SKM-1 treated with dmso at 0.1 percent for 144 hours (cell line): Measurements from ENCODE around the gene GAB2.
A peak's percentile ranks its signal among the peaks of the same experiment; 100 is the strongest.
"Not testable (repeated sequence)": the region's sequence is repeated elsewhere in the genome, so short reads cannot be mapped to it uniquely, and the experiment has no call there.

ENCODE experiments used
- DNase-seq: peaks from one replicate; lab custom pipeline; 2025; ENCODE audit not compliant: unreplicated experiment; lab: John Stamatoyannopoulos, UW

The GAB2 gene

GRCh38 chr11:78190374-78190773 lies 227.2 kb downstream of the GAB2 start:
- no peak for DNase-seq

DNA sequence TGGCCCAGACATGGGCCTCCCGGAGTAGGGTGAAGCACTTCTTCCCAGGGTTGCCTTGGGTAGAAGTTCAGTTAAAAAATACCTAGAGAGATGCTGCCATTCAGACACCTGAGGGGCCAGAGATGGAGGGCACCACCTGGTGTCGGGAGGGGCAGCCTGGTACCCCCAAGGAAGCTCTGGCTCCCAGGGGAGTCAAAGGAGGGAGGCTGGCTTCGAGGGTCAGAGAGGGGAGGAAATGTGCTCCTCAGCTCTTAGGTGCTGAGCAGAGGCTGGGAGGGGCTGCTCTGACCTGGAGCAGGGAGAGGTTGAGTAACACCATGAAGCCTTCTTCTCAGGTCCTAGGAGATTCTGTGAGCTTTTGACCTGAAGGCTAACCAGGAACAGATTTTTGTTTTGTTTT lies 227.8 kb downstream of the GAB2 start:
- no peak for DNase-seq

GRCh38 chr11:78189174-78189724 lies 228.4 kb downstream of the GAB2 start:
- DNase-seq: no peak

DNA sequence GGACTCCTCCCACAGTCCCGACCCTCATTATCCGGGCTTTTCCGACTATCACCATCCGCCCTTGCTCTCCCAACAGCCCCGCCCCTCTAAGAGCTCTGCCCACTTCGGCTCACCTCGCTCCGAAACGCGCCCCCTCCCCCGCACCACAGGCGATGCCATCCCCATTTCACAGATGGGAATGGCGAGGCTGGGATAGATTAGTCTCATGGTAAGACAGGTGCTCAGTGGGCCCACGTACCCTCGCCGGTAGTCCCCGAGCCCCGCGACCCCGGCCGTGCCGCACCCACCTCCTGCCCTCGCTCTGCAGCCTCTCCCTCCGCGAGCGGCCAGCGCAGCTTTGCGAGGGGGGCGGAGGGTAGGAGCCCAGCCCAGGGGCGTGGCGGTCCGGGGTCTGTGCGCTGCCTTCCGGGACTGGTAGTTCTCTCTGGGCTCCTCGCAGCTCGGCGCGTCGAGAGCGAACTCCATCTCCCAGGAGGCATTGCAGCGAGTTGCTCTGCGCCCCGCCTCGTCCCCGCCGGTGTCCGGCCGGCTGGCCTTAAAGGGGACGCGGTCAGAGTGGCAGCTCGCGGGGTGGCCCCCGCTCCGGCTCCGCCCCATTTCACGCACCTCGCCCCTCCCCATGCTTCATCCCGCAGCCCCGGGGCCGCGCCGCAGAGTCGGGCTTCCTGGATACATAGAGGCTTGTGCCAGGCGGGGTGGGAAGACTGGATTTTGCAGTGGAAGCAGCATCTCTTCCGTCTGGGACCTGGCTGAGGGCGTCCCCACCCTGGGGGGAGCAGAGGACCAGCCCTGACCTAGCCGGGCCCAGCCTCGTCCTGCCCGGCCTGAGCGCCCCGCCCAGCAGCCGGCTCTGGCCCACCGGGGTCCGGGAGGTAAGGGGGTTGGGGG lies 229.1 kb downstream of the GAB2 start, which contains the start of the genes KCTD21 and USP35:
TSS of gene KCTD21 (minus strand) at position 341 of the 888 bp plus-strand sequence. CDS start 14,072 bp downstream, outside the sequence.
TSS of gene USP35 (plus strand) at position 634 of the 888 bp plus-strand sequence. CDS start 7,327 bp downstream, outside the sequence.
- peak; percentile 94 for DNase-seq

GRCh38 chr11:78187366-78188285 lies 230.0 kb downstream of the GAB2 start:
- DNase-seq: peak; percentile 74

DNA sequence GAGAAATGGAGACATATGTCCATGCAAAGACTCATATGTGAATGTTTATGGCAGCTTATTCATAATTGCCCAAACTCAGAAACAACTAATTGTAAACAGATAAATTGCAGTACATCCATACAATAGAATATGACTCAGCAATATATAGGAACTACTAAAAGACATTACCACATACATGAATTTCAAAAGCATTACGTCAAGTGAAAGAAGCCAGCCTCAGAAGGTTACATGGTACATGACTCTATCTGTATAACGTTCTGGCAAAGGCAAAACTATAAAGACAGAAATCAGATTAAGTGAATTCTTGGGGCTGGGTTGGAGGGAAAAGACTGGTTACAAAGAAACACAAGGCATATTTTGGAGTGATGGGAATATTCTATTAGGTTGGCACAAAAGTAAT lies 236.4 kb downstream of the GAB2 start:
- DNase-seq: peak; percentile 44

DNA sequence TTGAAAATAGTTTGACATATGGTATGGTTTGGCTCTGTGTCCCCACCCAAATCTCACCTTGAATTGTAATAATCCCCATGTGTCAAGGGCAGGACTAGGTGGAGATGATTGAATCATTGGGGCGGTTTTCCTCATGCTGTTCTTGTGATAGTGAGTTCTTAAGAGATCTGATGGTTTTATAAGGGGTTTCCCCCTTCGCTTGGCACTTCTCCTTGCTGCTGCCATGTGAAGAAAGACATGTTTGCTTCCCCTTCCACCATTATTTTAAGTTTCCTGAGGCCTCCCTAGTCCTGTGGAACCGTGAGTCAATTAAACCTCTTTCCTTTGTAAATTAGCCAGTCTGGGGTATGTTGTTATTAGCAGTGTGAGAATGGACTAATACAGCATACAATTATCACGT lies 236.9 kb downstream of the GAB2 start:
- no peak for DNase-seq

DNA sequence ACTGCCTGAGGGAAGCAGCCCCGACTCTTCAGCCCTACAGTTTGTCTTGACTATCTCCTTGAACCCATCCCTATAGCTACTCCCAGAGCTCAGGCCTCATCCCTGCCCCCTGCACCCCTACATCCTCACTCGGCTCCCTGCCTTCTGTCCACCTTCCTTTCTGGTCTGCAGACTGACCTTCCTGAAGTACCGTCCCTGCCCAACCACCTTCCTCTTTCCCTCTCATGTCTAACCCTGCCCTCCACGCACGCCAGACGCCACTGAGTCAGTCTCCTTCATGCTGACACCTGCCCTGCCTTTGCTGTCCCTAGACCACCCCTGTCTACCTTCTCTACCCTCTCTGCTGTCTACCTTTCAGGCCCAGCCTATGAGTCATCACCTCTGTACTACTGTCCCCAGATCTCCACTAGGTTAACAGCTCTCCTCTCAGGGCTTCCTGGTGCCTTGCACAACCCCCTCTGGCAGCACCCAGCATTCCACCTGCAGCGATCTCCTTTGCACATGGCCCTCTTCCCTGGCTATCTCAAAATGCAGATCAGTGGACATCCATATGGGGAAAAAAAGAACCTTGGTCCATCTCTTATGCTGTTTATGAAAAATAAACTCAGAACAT lies 238.1 kb downstream of the GAB2 start:
- no peak for DNase-seq

- DNase-seq: no peak
Observed at GRCh38 chr11:78177216-78177615, 240.4 kb downstream of the GAB2 start.

DNA sequence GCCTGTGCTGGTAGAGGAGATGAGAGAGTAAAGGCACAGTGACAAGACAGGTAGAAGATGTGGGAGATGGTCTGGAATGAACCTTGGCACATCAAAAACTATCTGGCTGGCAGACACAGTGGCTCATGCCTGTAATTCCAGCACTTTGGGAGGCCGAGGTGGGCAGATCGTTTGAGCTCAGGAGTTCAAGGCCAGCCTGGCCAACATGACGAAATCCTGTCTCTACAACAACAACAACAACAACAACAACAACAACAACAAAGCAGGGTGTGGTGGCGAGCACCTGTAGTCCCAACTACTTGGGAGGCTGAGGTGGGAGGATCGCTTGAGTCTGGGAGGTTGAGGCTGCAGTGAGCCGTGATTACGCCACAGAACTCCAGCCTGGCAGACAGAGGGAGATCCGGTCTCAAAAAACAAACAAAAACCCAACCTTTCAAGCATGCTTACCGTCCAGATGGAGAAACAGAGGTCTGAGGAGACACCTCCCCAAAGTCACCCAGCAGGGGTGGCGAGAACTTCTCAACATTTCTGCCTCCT lies 240.9 kb downstream of the GAB2 start:
- DNase-seq: no peak

GRCh38 chr11:78175862-78176261 lies 241.8 kb downstream of the GAB2 start:
- not testable (repeated sequence) for DNase-seq

GRCh38 chr11:78171951-78172350 lies 245.7 kb downstream of the GAB2 start:
- no peak for DNase-seq

DNA sequence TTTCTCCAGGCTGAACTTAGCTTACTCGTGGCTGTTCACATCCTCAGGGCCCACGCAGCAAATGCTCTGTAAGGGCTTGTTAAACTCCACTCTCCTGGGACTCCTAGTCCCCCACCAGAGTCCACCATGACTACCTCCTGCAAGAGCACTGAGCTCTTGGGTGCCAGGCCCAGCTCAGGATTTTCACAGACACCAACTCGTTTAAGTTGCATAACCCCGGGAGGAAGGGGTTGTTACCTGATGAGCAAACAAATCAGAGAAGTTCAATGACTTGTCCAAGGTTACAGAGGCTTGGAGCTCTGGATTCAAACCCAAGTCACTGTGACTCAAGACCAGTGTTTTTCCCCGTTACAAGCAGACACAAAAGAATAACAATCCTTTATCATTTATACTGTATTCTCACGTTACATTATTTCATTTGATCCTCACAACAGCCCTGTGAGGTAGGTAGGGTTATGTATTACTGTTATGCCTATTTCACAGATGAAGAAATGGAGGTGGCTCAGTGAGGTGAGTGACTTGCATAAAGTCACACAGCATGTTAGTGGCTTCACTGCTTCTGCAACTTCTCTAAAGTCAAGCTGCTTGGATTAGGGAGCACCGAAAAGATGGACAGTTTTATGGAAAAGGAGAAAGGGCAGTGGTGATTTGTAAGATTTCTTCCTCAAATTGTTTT lies 246.6 kb downstream of the GAB2 start:
- DNase-seq: no peak

DNA sequence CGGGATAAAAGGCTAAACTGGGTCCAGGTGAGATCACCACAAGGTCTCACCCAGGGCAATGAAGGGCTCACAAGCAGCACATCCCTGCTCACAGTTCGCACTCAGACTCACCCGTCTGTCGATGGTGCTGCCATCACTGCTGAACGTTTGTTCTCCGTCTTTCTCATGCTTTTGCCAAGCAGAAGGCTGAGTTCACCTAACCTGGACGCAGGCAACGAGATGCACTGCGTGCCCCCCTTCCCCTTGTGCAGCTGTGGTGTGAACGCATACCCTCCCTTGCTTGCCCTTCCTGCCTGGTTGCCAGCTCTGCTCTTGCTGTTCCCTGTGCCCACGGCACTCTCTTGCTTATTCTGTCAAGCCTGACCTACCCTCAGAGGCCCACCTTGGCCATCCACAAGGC lies 247.2 kb downstream of the GAB2 start:
- DNase-seq: no peak

- DNase-seq: no peak
Observed at GRCh38 chr11:78168539-78169477, 248.8 kb downstream of the GAB2 start.

DNA sequence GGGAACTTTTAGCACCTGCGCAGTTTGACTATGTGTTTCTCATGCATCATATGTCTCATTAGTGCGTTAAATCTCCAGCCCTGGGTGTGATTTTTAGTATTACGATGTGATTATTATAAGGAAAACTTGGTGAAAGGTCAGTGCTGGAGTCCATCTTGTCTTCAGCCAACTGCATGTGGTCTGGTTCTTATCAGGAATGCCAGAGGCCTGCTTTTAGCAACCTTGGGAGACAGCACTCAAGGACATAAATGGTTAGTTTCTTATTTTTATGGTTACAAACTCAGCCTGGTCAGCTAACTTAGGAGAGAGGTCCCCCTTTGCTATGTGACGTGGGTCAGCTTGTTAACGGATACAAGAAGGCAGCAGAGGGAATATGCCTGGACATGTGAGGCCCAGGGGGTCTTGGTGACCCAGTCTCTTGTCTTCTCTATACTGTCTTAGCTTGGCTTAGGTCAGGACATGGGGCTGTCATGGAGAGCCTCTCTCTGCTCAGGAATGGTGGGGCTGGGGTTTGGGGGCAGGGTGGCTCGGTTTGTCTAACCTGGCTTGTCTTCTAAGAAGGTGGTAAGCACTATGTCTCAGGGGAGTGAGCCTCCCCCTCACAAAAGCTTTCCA lies 250.7 kb downstream of the GAB2 start:
- no peak for DNase-seq
